ENCODE data around the gene CAMTA1.

DNA sequence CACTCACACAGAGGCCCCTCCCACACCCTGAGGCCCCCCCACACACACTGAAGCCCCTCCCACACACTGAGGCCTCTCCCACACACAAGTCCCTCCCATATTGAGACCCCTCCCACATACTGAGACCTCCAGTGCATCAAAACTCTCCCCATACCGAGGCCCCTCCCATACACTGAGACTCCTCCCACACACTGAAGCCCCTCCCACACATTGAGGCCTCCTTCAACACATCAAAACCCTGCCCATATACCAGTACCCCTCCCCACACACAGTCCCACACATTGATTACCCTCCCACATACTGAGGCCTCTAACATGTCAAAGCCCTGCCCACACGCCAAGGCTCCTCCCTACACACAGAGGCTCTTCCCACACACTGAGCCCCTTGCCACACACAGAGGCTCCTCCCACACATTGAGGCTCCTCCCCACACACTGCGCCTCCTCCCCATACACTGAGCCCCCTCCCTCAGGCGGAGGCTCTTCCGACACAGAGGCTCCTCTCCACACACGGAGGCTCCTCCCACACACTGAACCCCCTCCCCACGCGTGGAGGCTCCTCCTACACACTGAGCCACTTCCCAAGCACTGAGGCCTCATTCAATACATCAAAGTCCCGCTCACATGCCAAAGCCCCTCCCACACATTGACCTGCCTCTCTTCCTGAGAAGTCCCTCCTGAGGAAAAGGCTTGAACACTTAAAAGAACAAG is 392.3 kb downstream of the CAMTA1 start:
- TF ChIP-seq, protein P1, sequence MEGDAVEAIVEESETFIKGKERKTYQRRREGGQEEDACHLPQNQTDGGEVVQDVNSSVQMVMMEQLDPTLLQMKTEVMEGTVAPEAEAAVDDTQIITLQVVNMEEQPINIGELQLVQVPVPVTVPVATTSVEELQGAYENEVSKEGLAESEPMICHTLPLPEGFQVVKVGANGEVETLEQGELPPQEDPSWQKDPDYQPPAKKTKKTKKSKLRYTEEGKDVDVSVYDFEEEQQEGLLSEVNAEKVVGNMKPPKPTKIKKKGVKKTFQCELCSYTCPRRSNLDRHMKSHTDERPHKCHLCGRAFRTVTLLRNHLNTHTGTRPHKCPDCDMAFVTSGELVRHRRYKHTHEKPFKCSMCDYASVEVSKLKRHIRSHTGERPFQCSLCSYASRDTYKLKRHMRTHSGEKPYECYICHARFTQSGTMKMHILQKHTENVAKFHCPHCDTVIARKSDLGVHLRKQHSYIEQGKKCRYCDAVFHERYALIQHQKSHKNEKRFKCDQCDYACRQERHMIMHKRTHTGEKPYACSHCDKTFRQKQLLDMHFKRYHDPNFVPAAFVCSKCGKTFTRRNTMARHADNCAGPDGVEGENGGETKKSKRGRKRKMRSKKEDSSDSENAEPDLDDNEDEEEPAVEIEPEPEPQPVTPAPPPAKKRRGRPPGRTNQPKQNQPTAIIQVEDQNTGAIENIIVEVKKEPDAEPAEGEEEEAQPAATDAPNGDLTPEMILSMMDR (optimal IDR thresholded peaks at IDR 0.05 in 1 of 3, IDR thresholded peaks at IDR 0.05 in 1 of 3, conservative IDR thresholded peaks at IDR 0.05 in 1 of 3; ENCODE audit: extremely low read depth in 1 of 3, insufficient read depth in 2 of 3, low read length in 3 of 3): no peak
- TF ChIP-seq EZH2 (IDR thresholded peaks at IDR 0.05; ENCODE audit: low read length): no peak

Data from keratinocyte (primary cell).